AG09319 (cell line): ENCODE data around the gene MGARP.
"Not testable (repeated sequence)": the region's sequence is repeated elsewhere in the genome, so short reads cannot be mapped to it uniquely, and the experiment has no call there.

Experiments used
- DNase-seq: peaks from one replicate; pipeline ENCODE4 v3.0.0-alpha.2; 2010; ENCODE audit warnings: low read depth; ENCODE audit errors: extremely low read depth
- CTCF ChIP-seq: IDR thresholded peaks from 2 replicates; pipeline ENCODE4 v1.5.1; 2011; ENCODE audit warnings: low read depth, mild to moderate bottlenecking, inconsistent platforms, low read length, moderate library complexity

The MGARP gene

GRCh38 chr4:139315221-139315675, 35.2 kb upstream of the MGARP start:
- TF ChIP-seq CTCF = no peak

GRCh38 chr4:139314047-139314800, 34.2 kb upstream of the MGARP start:
- no peak for DNase-seq
- TF ChIP-seq CTCF = no peak

More at GRCh38 chr4:139315221-139315675, 35.2 kb upstream of the MGARP start:
- DNase-seq = no peak

- not testable (repeated sequence) for DNase-seq
Observed at GRCh38 chr4:139313414-139313813, 33.4 kb upstream of the MGARP start.

- no peak for DNase-seq
Observed at GRCh38 chr4:139312552-139313332, 32.7 kb upstream of the MGARP start.

GRCh38 chr4:139311909-139312308, 31.9 kb upstream of the MGARP start:
- DNase-seq = no peak
- no peak for TF ChIP-seq CTCF

More at GRCh38 chr4:139312552-139313332, 32.7 kb upstream of the MGARP start:
- TF ChIP-seq CTCF = no peak

- DNase-seq = no peak
- TF ChIP-seq CTCF = no peak
Observed at GRCh38 chr4:139304920-139305319, 24.9 kb upstream of the MGARP start.

GRCh38 chr4:139301821-139302611, 22.0 kb upstream of the MGARP start, which contains the start of gene NDUFC1:
NDUFC1 (minus strand) TSS chr4:139302477; CDS start chr4:139295798, 6,679 bp downstream.
- no peak for DNase-seq
- no peak; the same call in 1 of the 2 replicates for TF ChIP-seq CTCF
